GM12878 (cell line): ENCODE results near the gene PDS5A. TPM values are rescaled to one million over a fixed set of nuclear protein-coding genes. Genes with fewer than 3 reads are reported as not detected.

Experiments used
- CREB1 ChIP-seq: IDR thresholded peaks from 2 replicates; pipeline ENCODE4 v1.6.1; 2012; ENCODE audit warnings: low read depth, mild to moderate bottlenecking, inconsistent platforms
- GABPA ChIP-seq: IDR thresholded peaks from 2 replicates; pipeline ENCODE4 v1.6.1; 2014; ENCODE audit warnings: antibody characterized with exemption, low read depth, mild to moderate bottlenecking, inconsistent platforms
- HDAC2 ChIP-seq: fragments of 200-600 bp; sonication (generic); IDR thresholded peaks from 2 replicates; pipeline ENCODE4 v1.6.1; 2017
- MYB ChIP-seq: fragments of 150-350 bp; IDR thresholded peaks from 2 replicates; pipeline ENCODE4 v1.6.1; 2014; ENCODE audit warnings: mild to moderate bottlenecking, low read depth, low read length, borderline replicate concordance
- NFIC ChIP-seq: IDR thresholded peaks from 2 replicates; pipeline ENCODE4 v1.6.1; 2012; ENCODE audit warnings: low read depth, mild to moderate bottlenecking, inconsistent platforms, low read length, moderate library complexity
- ZBTB33 ChIP-seq: fragments of 450-650 bp; IDR thresholded peaks from 2 replicates; pipeline ENCODE4 v1.6.1; 2017; ENCODE audit warnings: mild to moderate bottlenecking
- ZNF592 ChIP-seq: fragments of 450-650 bp; IDR thresholded peaks from 2 replicates; pipeline ENCODE4 v1.6.1; 2017; ENCODE audit warnings: mild to moderate bottlenecking, moderate library complexity
- polyA plus RNA-seq, 11 experiments: library from polyadenylated mRNA; depleted of rRNA in 4 of 11; unstranded in 6 of 11; stranded (reverse) in 5 of 11; fragments of >200 nt; fragmentation: Nextera tagmentation in 4 of 11; fragmentation: Illumina TruSeq in 1 of 11; extraction: Ambion mirVana in 4 of 11; extraction: Trizol in 1 of 11; gene quantifications; 1 replicate in 1 of 11; 2 replicates in 10 of 11; pipeline versions ENCODE4 v1.2.1 to v1.2.3, GENCODE V29; 2011 to 2016; ENCODE audit warnings: inconsistent platforms in 2 of 11, missing spikeins in 2 of 11, low read depth in 1 of 11
- total RNA-seq, 4 experiments: library from RNA; depleted of rRNA in 3 of 4; stranded (reverse); fragments of >200 nt in 3 of 4; fragmentation: Illumina TruSeq in 1 of 4; extraction: Trizol in 1 of 4; gene quantifications; 2 replicates each; pipeline versions ENCODE4 v1.2.1 to v1.2.3, GENCODE V29; 2013 to 2021

The PDS5A gene
- total and polyA plus RNA-seq, 10 of the 15 experiments (the other 5 are each of a cell fraction or from before 2014, with no cell fraction given): 13.7 to 69.7 (median 52.3) TPM

GRCh38 chr4:39978378-39978775 is 666 bp upstream of the PDS5A start (continued):
- no peak for TF ChIP-seq ZNF592
- no peak for TF ChIP-seq MYB
- TF ChIP-seq ZBTB33: no peak
- no peak for TF ChIP-seq NFIC
- TF ChIP-seq GABPA: no peak
- TF ChIP-seq HDAC2: no peak
- no peak for TF ChIP-seq CREB1
